GM12878 (cell line): ENCODE measurements around the gene UBE3B. TPM values are rescaled to one million over a fixed set of nuclear protein-coding genes. Genes with fewer than 3 reads are reported as not detected.

Source experiments
- ATAC-seq: fragments of 200-7000 bp; cut with Tn5 transposase; 3 replicates; pipeline ENCODE4 v1.9.1; 2020; ENCODE audit warnings: mild to moderate bottlenecking, moderate library complexity
- BruUV-seq: library from RNA; stranded (reverse); fragments of 400-500 nt; replicated peaks from 2 replicates; lab custom pipeline; 2021; lab: Mats Ljungman, UMichigan
- CTCF ChIA-PET: fragments of 300-600 bp; sonication (Branson Sonifier 250); formaldehyde crosslinking; extraction: SDS; loops from one replicate; lab custom pipeline; 2021; ENCODE audit warnings: inconsistent platforms; lab: Yijun Ruan, JAX
- POLR2A ChIA-PET: fragments of 350-600 bp; formaldehyde crosslinking; extraction: SDS; loops from one replicate; lab custom pipeline; 2021; ENCODE audit warnings: inconsistent platforms; lab: Charles Lee
- RAD21 ChIA-PET: fragments of 300-600 bp; sonication (Branson Sonifier 250); formaldehyde crosslinking; loops from one replicate; lab custom pipeline; 2023; ENCODE audit warnings: antibody characterized with exemption; ENCODE audit not compliant: unreplicated experiment; lab: Charles Lee
- SMC1A ChIA-PET: fragments of 300-600 bp; sonication (Branson Sonifier 250); formaldehyde crosslinking; loops from one replicate; lab custom pipeline; 2023; ENCODE audit not compliant: unreplicated experiment, uncharacterized antibody; lab: Charles Lee
- DNase-seq: peaks from one replicate; pipeline ENCODE4 v3.0.0-alpha.2; 2011; ENCODE audit warnings: low read depth, low spot score
- FAIRE-seq: peaks from 3 replicates; lab custom pipeline; 2011; peaks lifted over from hg19 to GRCh38; lab: Jason Lieb, UNC
- H2AFZ ChIP-seq: 2 replicates; pipeline ENCODE4 v1.6.0; 2011; ENCODE audit warnings: low read depth, low read length, control low read depth; ENCODE audit not compliant: control insufficient read depth
- H3K27ac ChIP-seq: 2 replicates; pipeline ENCODE4 v1.5.1; 2011; ENCODE audit warnings: control low read depth; ENCODE audit not compliant: control insufficient read depth, insufficient read depth
- H3K27me3 ChIP-seq, 2 experiments: replicated peaks in 1 of 2; 2 replicates each; pipeline versions ENCODE4 v1.6.0 to v1.6.1; 2011; ENCODE audit warnings: low read length in 1 of 2; ENCODE audit not compliant: control insufficient read depth in 2 of 2, insufficient read depth in 2 of 2
- H3K36me3 ChIP-seq, 2 experiments: 2 replicates each; pipeline ENCODE4 v1.5.1; 2011; ENCODE audit warnings: low read length in 1 of 2; ENCODE audit not compliant: control insufficient read depth in 2 of 2, insufficient read depth in 2 of 2
- H3K4me1 ChIP-seq: 2 replicates; pipeline ENCODE4 v1.6.1; 2011; ENCODE audit warnings: mild to moderate bottlenecking, low read length, moderate library complexity, mixed read lengths; ENCODE audit not compliant: control insufficient read depth, insufficient read depth
- H3K4me2 ChIP-seq: 2 replicates; pipeline ENCODE4 v1.6.0; 2011; ENCODE audit warnings: control low read depth; ENCODE audit not compliant: control insufficient read depth, insufficient read depth
- H3K4me3 ChIP-seq: fragments of 200-600 bp; sonication (generic); 2 replicates; pipeline ENCODE4 v1.5.1; 2016
- H3K79me2 ChIP-seq: 2 replicates; pipeline ENCODE4 v1.6.0; 2011; ENCODE audit warnings: low read length; ENCODE audit not compliant: control insufficient read depth, insufficient read depth
- H3K9ac ChIP-seq: 2 replicates; pipeline ENCODE4 v1.8.0; 2011; ENCODE audit warnings: low read length, control low read depth, mixed read lengths; ENCODE audit not compliant: control insufficient read depth, insufficient read depth
- H3K9me3 ChIP-seq: replicated peaks from 3 replicates; pipeline ENCODE4 v1.5.1; 2011; ENCODE audit warnings: mild to moderate bottlenecking, low read length; ENCODE audit not compliant: control insufficient read depth, insufficient read depth
- H4K20me1 ChIP-seq: 2 replicates; pipeline ENCODE4 v1.6.0; 2011; ENCODE audit not compliant: control insufficient read depth, insufficient read depth
- BRCA1 ChIP-seq: IDR thresholded peaks from 2 replicates; pipeline ENCODE4 v1.6.1; 2011; ENCODE audit warnings: low read depth, low read length, improper control_type of control experiment
- CHD4 ChIP-seq: fragments of 200-600 bp; sonication (generic); IDR thresholded peaks from 2 replicates; pipeline ENCODE4 v1.6.1; 2016; ENCODE audit warnings: mild to moderate bottlenecking
- CREM ChIP-seq: IDR thresholded peaks from 2 replicates; pipeline ENCODE4 v1.6.1; 2014; ENCODE audit warnings: antibody characterized with exemption, low read depth
- ESRRA ChIP-seq: IDR thresholded peaks from 2 replicates; pipeline ENCODE4 v1.6.1; 2012; ENCODE audit warnings: mild to moderate bottlenecking, low read length, improper control_type of control experiment
- GATAD2B ChIP-seq: fragments of 450-650 bp; conservative IDR thresholded peaks from 2 replicates; pipeline ENCODE4 v1.6.1; 2017; ENCODE audit warnings: low read depth, mild to moderate bottlenecking, moderate library complexity
- IRF4 ChIP-seq: IDR thresholded peaks from 2 replicates; pipeline ENCODE4 v1.6.1; 2011; ENCODE audit warnings: low read depth, low read length
- RUNX3 ChIP-seq: IDR thresholded peaks from 2 replicates; pipeline ENCODE4 v1.6.1; 2012; ENCODE audit warnings: low read length, inconsistent platforms
- SPI1 ChIP-seq: IDR thresholded peaks from 2 replicates; pipeline ENCODE4 v1.6.1; 2011; ENCODE audit warnings: low read depth, mild to moderate bottlenecking, low read length, moderate library complexity, borderline replicate concordance; ENCODE audit not compliant: insufficient read depth
- TCF3 ChIP-seq: IDR thresholded peaks from 2 replicates; pipeline ENCODE4 v1.6.1; 2012; ENCODE audit warnings: low read depth, mild to moderate bottlenecking, low read length, borderline replicate concordance; ENCODE audit not compliant: insufficient read depth
- WRNIP1 ChIP-seq: IDR thresholded peaks from 2 replicates; pipeline ENCODE4 v1.6.1; 2011; ENCODE audit warnings: low read depth, low read length, improper control_type of control experiment, borderline replicate concordance
- WGBS: methylation state at CpG from one replicate; pipeline ENCODE4 v1.1.6; 2016; ENCODE audit warnings: low lambda C conversion rate; ENCODE audit not compliant: insufficient replicate concordance, insufficient coverage; ENCODE audit errors: missing lambda C conversion rate; 5-methylcytosine and 5-hydroxymethylcytosine counted together
- in situ Hi-C: fragments of 300-500 bp; cut with MboI; formaldehyde crosslinking; loops from 9 replicates; pipeline ENCODE4 v1.14.3; 2018; ENCODE audit warnings: mixed read lengths
- intact Hi-C: fragments of 100-400 bp; cut with micrococcal nuclease; formaldehyde crosslinking; loops from one replicate; pipeline ENCODE4 v1.14.2; 2022; ENCODE audit not compliant: unreplicated experiment
- polyA plus RNA-seq, 11 experiments: library from polyadenylated mRNA; depleted of rRNA in 4 of 11; unstranded in 6 of 11; stranded (reverse) in 5 of 11; fragments of >200 nt; fragmentation: Nextera tagmentation in 4 of 11; fragmentation: Illumina TruSeq in 1 of 11; extraction: Ambion mirVana in 4 of 11; extraction: Trizol in 1 of 11; gene quantifications; 1 replicate in 1 of 11; 2 replicates in 10 of 11; pipeline versions ENCODE4 v1.2.1 to v1.2.3, GENCODE V29; 2011 to 2016; ENCODE audit warnings: inconsistent platforms in 2 of 11, missing spikeins in 2 of 11, low read depth in 1 of 11
- total RNA-seq, 4 experiments: library from RNA; depleted of rRNA in 3 of 4; stranded (reverse); fragments of >200 nt in 3 of 4; fragmentation: Illumina TruSeq in 1 of 4; extraction: Trizol in 1 of 4; gene quantifications; 2 replicates each; pipeline versions ENCODE4 v1.2.1 to v1.2.3, GENCODE V29; 2013 to 2021
- TF ChIP-seq, protein P1 (sequence below): IDR thresholded peaks from 2 replicates; pipeline ENCODE4 v1.6.1; 2012; ENCODE audit warnings: mild to moderate bottlenecking, low read depth, low read length

The UBE3B gene
- total and polyA plus RNA-seq, 10 of the 15 experiments (the other 5 are each of a cell fraction or from before 2014, with no cell fraction given): 7.4 to 25.3 (median 17.1) TPM

DNA sequence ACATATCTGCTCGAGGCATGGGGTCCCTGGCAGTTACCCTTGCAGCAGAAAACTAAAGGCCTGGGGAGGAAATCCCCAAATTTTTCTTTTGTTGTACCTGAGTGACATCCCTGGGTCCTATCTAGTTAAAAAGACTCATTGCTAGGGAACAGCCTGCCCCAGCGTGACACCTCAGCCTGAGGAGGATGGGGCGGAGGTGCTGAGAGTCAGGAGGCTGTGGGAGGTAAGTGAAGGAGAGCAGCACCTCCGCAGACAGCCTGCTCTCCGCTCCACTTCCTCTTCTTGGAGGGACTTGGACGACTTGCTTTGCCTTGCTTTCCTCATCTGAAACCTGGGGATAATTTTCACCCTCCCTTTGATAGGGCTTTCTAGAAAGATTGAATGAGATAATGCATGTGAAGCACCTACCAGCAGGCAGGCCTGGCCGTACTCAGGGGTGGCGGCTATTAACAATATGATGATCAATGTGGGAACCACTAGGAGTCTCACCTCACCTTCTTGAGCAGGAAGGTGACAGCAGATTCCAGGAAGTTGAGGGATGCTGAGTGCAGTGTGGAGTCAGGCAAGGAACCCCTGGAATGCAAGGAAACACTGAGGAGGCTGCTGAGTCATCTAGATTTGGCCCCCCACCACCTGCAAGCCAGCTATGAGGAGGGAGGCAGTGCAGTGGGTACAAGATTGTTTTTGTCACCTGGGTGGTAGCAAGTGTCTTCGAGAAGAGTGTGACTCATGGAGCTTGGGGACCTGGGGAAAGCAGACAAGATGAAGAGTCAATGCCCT, 23.2 kb downstream of the UBE3B start (continued):
- TF ChIP-seq, protein P1, sequence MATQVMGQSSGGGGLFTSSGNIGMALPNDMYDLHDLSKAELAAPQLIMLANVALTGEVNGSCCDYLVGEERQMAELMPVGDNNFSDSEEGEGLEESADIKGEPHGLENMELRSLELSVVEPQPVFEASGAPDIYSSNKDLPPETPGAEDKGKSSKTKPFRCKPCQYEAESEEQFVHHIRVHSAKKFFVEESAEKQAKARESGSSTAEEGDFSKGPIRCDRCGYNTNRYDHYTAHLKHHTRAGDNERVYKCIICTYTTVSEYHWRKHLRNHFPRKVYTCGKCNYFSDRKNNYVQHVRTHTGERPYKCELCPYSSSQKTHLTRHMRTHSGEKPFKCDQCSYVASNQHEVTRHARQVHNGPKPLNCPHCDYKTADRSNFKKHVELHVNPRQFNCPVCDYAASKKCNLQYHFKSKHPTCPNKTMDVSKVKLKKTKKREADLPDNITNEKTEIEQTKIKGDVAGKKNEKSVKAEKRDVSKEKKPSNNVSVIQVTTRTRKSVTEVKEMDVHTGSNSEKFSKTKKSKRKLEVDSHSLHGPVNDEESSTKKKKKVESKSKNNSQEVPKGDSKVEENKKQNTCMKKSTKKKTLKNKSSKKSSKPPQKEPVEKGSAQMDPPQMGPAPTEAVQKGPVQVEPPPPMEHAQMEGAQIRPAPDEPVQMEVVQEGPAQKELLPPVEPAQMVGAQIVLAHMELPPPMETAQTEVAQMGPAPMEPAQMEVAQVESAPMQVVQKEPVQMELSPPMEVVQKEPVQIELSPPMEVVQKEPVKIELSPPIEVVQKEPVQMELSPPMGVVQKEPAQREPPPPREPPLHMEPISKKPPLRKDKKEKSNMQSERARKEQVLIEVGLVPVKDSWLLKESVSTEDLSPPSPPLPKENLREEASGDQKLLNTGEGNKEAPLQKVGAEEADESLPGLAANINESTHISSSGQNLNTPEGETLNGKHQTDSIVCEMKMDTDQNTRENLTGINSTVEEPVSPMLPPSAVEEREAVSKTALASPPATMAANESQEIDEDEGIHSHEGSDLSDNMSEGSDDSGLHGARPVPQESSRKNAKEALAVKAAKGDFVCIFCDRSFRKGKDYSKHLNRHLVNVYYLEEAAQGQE: no peak
- TF ChIP-seq SPI1: no peak
- no peak for TF ChIP-seq WRNIP1
- TF ChIP-seq IRF4: no peak
- TF ChIP-seq RUNX3: no peak

DNA sequence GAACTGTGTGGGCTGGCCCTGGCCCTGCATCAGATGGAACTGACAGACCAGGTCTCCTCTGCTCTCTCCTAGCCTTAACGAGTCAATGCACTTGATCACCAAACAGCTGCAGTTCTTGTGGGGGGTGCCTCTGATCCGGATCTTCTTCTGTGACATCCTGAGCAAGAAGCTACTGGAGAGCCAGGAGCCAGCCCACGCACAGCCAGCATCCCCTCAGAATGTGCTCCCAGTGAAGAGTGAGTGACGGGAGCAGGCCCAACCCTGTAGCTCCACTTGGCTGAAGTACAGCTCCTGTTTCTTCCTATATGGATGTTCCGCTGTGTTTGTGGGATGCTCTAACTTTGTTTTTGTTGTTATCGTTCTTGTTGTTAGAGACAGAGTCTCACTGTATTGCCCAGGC, 23.9 kb downstream of the UBE3B start:
- Histone ChIP-seq H3K27ac (no peak overlapping the region), H4K20me1 (no peaks in the 10 kb centered on the region), H3K36me3 (peaks cover 3 to 27% of the 10 kb centered on the region in 2 experiments), H3K27me3 (no peaks in the 10 kb centered on the region), H3K9ac (no peak overlapping the region), H3K4me1 (no peaks in the 10 kb centered on the region), H3K4me2 (no peak overlapping the region), H3K9me3 (no peaks in the 10 kb centered on the region)
- RAD21 ChIA-PET: no interaction called here
- BruUV-seq: no TSS peak
- SMC1A ChIA-PET: no interaction called here
- POLR2A ChIA-PET: interaction anchor here (0.8 kb wide), 1 partner anchor 9 kb away, joined by 5 read pairs; no protein-coding TSS in a partner anchor
- intact Hi-C loops: no loop called here
- WGBS: 96% methylated on average over 6 of the region's 6 CpGs
- ATAC-seq: no peak
- CTCF ChIA-PET: interaction anchor here (1.2 kb wide), 1 partner anchor 67 kb away, joined by 3 read pairs; no protein-coding TSS in a partner anchor
- no peak for TF ChIP-seq ESRRA
- no peak for TF ChIP-seq BRCA1
- TF ChIP-seq GATAD2B: no peak
- no peak for TF ChIP-seq CREM
- no peak for TF ChIP-seq TCF3
- no peak for TF ChIP-seq CHD4
- TF ChIP-seq, all 136 proteins: peak for 0
- Histone ChIP-seq H2AFZ (no peak overlapping the region), H3K79me2 (no peaks in the 10 kb centered on the region), H3K4me3 (no peak overlapping the region)
- FAIRE-seq (no peak), DNase-seq (no peak)
- in situ Hi-C loops: no loop called here
